H9 (cell line): ENCODE results near the gene TTLL1. TPM values are rescaled to one million over a fixed set of nuclear protein-coding genes. Genes with fewer than 3 reads are reported as not detected.
A peak's percentile ranks its signal among the peaks of the same experiment; 100 is the strongest.

ENCODE experiments used
- DNase-seq: peaks from one replicate; pipeline ENCODE4 v3.0.0-alpha.2; 2017
- H2AFZ ChIP-seq: one replicate; pipeline ENCODE4 v1.6.1; 2013; ENCODE audit warnings: mild to moderate bottlenecking, low read length, control low read depth, moderate library complexity
- H2AK5ac ChIP-seq: 2 replicates; pipeline ENCODE4 v1.6.1; 2013; ENCODE audit warnings: low read length, control low read depth, mixed read lengths; ENCODE audit not compliant: insufficient read length
- H2BK120ac ChIP-seq: one replicate; pipeline ENCODE4 v1.6.1; 2013; ENCODE audit warnings: low read depth, mild to moderate bottlenecking, low read length, control low read depth, inconsistent platforms; ENCODE audit not compliant: poor library complexity, severe bottlenecking
- H2BK12ac ChIP-seq: 2 replicates; pipeline ENCODE4 v1.6.1; 2013; ENCODE audit warnings: low read length, control low read depth, mixed read lengths, low read depth; ENCODE audit not compliant: insufficient read length
- H2BK15ac ChIP-seq: 2 replicates; pipeline ENCODE4 v1.6.1; 2013; ENCODE audit warnings: low read depth, low read length, control low read depth
- H2BK20ac ChIP-seq: one replicate; pipeline ENCODE4 v1.6.1; 2013; ENCODE audit warnings: low read depth, mild to moderate bottlenecking, low read length, control low read depth, inconsistent platforms; ENCODE audit not compliant: poor library complexity, severe bottlenecking
- H2BK5ac ChIP-seq: 2 replicates; pipeline ENCODE4 v1.6.1; 2013; ENCODE audit warnings: low read length, control low read depth, mixed read lengths; ENCODE audit not compliant: insufficient read length
- H3K14ac ChIP-seq: 2 replicates; pipeline ENCODE4 v1.6.1; 2013; ENCODE audit warnings: low read length, control low read depth; ENCODE audit not compliant: insufficient read depth
- H3K18ac ChIP-seq: 2 replicates; pipeline ENCODE4 v1.6.1; 2013; ENCODE audit warnings: low read depth, mild to moderate bottlenecking, mixed read lengths, low read length, control low read depth; ENCODE audit not compliant: insufficient read length
- H3K23ac ChIP-seq: 2 replicates; pipeline ENCODE4 v1.6.1; 2013; ENCODE audit warnings: low read length, control low read depth, mixed read lengths, low read depth; ENCODE audit not compliant: insufficient read length
- H3K23me2 ChIP-seq: 2 replicates; pipeline ENCODE4 v1.6.1; 2013; ENCODE audit warnings: low read depth, mild to moderate bottlenecking, mixed read lengths, low read length, control low read depth; ENCODE audit not compliant: insufficient read length, poor library complexity, severe bottlenecking
- H3K27ac ChIP-seq: 2 replicates; pipeline ENCODE4 v1.5.1; 2013; ENCODE audit warnings: low read length, control low read depth, mixed read lengths, low read depth; ENCODE audit not compliant: insufficient read length
- H3K27me3 ChIP-seq: 2 replicates; pipeline ENCODE4 v1.6.1; 2013; ENCODE audit warnings: low read length, control low read depth, inconsistent platforms; ENCODE audit not compliant: insufficient read depth
- H3K4ac ChIP-seq: 2 replicates; pipeline ENCODE4 v1.6.1; 2013; ENCODE audit warnings: low read depth, mild to moderate bottlenecking, control low read depth, inconsistent platforms, low read length, moderate library complexity
- H3K4me1 ChIP-seq: 2 replicates; pipeline ENCODE4 v1.6.1; 2013; ENCODE audit warnings: low read length, control low read depth, inconsistent platforms; ENCODE audit not compliant: insufficient read depth
- H3K4me2 ChIP-seq: 2 replicates; pipeline ENCODE4 v1.6.1; 2013; ENCODE audit warnings: low read length, control low read depth, mixed read lengths; ENCODE audit not compliant: insufficient read length, insufficient read depth
- H3K56ac ChIP-seq: 2 replicates; pipeline ENCODE4 v1.6.1; 2013; ENCODE audit warnings: low read depth, mild to moderate bottlenecking, mixed read lengths, low read length, control low read depth; ENCODE audit not compliant: insufficient read length
- H3K79me1 ChIP-seq: 2 replicates; pipeline ENCODE4 v1.6.1; 2013; ENCODE audit warnings: low read depth, mild to moderate bottlenecking, moderate library complexity, low read length, control low read depth, inconsistent platforms; ENCODE audit not compliant: insufficient read depth, poor library complexity, severe bottlenecking
- H3K79me2 ChIP-seq: 2 replicates; pipeline ENCODE4 v1.6.1; 2013; ENCODE audit warnings: low read length, control low read depth, inconsistent platforms; ENCODE audit not compliant: insufficient read depth
- H3K9ac ChIP-seq: 2 replicates; pipeline ENCODE4 v1.6.1; 2013; ENCODE audit warnings: low read length, control low read depth, mixed read lengths; ENCODE audit not compliant: insufficient read length; ENCODE audit errors: extremely low read depth
- H3K9me3 ChIP-seq: one replicate; pipeline ENCODE4 v1.6.1; 2013; ENCODE audit warnings: low read depth, low read length, inconsistent platforms; ENCODE audit not compliant: control insufficient read depth
- H3T11ph ChIP-seq: one replicate; pipeline ENCODE4 v1.6.1; 2013; ENCODE audit warnings: mild to moderate bottlenecking, low read length, control low read depth, inconsistent platforms
- H4K20me1 ChIP-seq: one replicate; pipeline ENCODE4 v1.6.1; 2013; ENCODE audit not compliant: control insufficient read depth, insufficient read length, insufficient read depth
- H4K5ac ChIP-seq: 2 replicates; pipeline ENCODE4 v1.6.1; 2013; ENCODE audit warnings: low read depth, mild to moderate bottlenecking, mixed read lengths, low read length, control low read depth; ENCODE audit not compliant: insufficient read length
- H4K8ac ChIP-seq: replicated peaks from 2 replicates; pipeline ENCODE4 v1.6.1; 2013; ENCODE audit warnings: low read length, control low read depth, mixed read lengths, low read depth; ENCODE audit not compliant: insufficient read length
- H4K91ac ChIP-seq: 2 replicates; pipeline ENCODE4 v1.6.1; 2013; ENCODE audit warnings: low read depth, mild to moderate bottlenecking, moderate library complexity, mixed read lengths, low read length, control low read depth; ENCODE audit not compliant: insufficient read length
- H3K27ac Mint-ChIP-seq, 3 experiments: 2 replicates in 2 of 3; 3 replicates in 1 of 3; pipeline ENCODE4 v1.8.0; 2020 to 2021; ENCODE audit warnings: mixed read lengths in 3 of 3, mild to moderate bottlenecking in 1 of 3, moderate library complexity in 1 of 3
- H3K27me3 Mint-ChIP-seq: 2 replicates; pipeline ENCODE4 v1.8.0; 2021; ENCODE audit warnings: low read depth, mild to moderate bottlenecking, moderate library complexity, mixed read lengths
- H3K36me3 Mint-ChIP-seq, 3 experiments: 2 replicates in 2 of 3; 3 replicates in 1 of 3; pipeline ENCODE4 v1.8.0; 2020 to 2021; ENCODE audit warnings: low read depth in 3 of 3, mixed read lengths in 3 of 3; ENCODE audit not compliant: insufficient read depth in 1 of 3
- H3K4me1 Mint-ChIP-seq, 2 experiments: 2 replicates each; pipeline ENCODE4 v1.8.0; 2020; ENCODE audit warnings: mixed read lengths in 2 of 2
- H3K4me3 Mint-ChIP-seq, 2 experiments: 2 replicates in 1 of 2; 3 replicates in 1 of 2; pipeline ENCODE4 v1.8.0; 2020 to 2021; ENCODE audit warnings: mild to moderate bottlenecking in 2 of 2, mixed read lengths in 2 of 2, moderate library complexity in 1 of 2
- H3K9me3 Mint-ChIP-seq, 2 experiments: 2 replicates in 1 of 2; 3 replicates in 1 of 2; pipeline ENCODE4 v1.8.0; 2020; ENCODE audit warnings: mild to moderate bottlenecking in 2 of 2, mixed read lengths in 2 of 2, moderate library complexity in 1 of 2
- CTCF ChIP-seq: fragments of 200-600 bp; sonication (generic); conservative IDR thresholded peaks from 3 replicates; pipeline ENCODE4 v1.8.0; 2021; ENCODE audit warnings: antibody characterized with exemption, mild to moderate bottlenecking
- WGBS: extraction: QIAGEN DNeasy Blood & Tissue Kit; methylation state at CpG from one replicate; pipeline ENCODE4 v1.1.7; 2013; ENCODE audit warnings: missing lambda C conversion rate, low lambda C conversion rate, mixed read lengths; ENCODE audit not compliant: insufficient read length; ENCODE audit errors: extremely low coverage; 5-methylcytosine and 5-hydroxymethylcytosine counted together
- total RNA-seq: library from RNA; stranded (reverse); gene quantifications from 2 replicates; pipeline ENCODE4 v1.2.1, GENCODE V29; 2021

TTLL1 gene
- total RNA-seq, 1 experiment from 2014 or later: 4.1 TPM

GRCh38 chr22:43001271-43002201 lies 87.7 kb downstream of the TTLL1 start:
- H3K4me1 Mint-ChIP-seq: peaks cover 67 to 76% of the 10 kb centered on the region in 2 experiments
- no peaks in the 10 kb centered on the region for H3K27me3 Mint-ChIP-seq
- no peak overlapping the region for H3K56ac ChIP-seq
- peaks cover 42% of the 10 kb centered on the region; the same call in 1 of the 2 replicates for H3K79me2 ChIP-seq
- peak overlapping the region; percentile 76 to 78 (median 77); a peak in 5 of 7 replicates for H3K27ac Mint-ChIP-seq
- no peak overlapping the region for H2AK5ac ChIP-seq
- no peaks in the 10 kb centered on the region for H3K9me3 ChIP-seq
- no peak overlapping the region for H2BK15ac ChIP-seq
- no peak overlapping the region for H2BK120ac ChIP-seq
- no peaks in the 10 kb centered on the region for H4K20me1 ChIP-seq
- no peak overlapping the region for H2BK20ac ChIP-seq
- H3K4me1 ChIP-seq: peaks cover 10% of the 10 kb centered on the region; the same call in 1 of the 2 replicates
- H3K36me3 Mint-ChIP-seq: peaks cover 10 to 25% (median 14%) of the 10 kb centered on the region in 3 experiments
- no peak for DNase-seq
- no peak overlapping the region for H3K9ac ChIP-seq
- H3K23me2 ChIP-seq: no peaks in the 10 kb centered on the region
- H3K4me2 ChIP-seq: no peak overlapping the region
- H3T11ph ChIP-seq: no peak overlapping the region
- no peak overlapping the region for H4K5ac ChIP-seq
- no peak overlapping the region for H3K18ac ChIP-seq
- H3K23ac ChIP-seq: no peak overlapping the region
- H2BK5ac ChIP-seq: no peak overlapping the region
- H3K14ac ChIP-seq: no peak overlapping the region
- no peak for TF ChIP-seq CTCF
- H3K27me3 ChIP-seq: no peaks in the 10 kb centered on the region
- H3K4me3 Mint-ChIP-seq: no peak overlapping the region; a peak in 1 of 5 replicates
- H4K91ac ChIP-seq: no peak overlapping the region
- no peak overlapping the region for H4K8ac ChIP-seq
- H3K4ac ChIP-seq: no peak overlapping the region
- no peak overlapping the region for H2AFZ ChIP-seq
- no peak overlapping the region for H2BK12ac ChIP-seq
- no CpG with 5 or more reads among the region's 3 CpGs for WGBS
- peaks cover 9 to 10% of the 10 kb centered on the region in 2 experiments for H3K9me3 Mint-ChIP-seq
- no peak overlapping the region for H3K27ac ChIP-seq
- peaks cover 9% of the 10 kb centered on the region for H3K79me1 ChIP-seq
